GM18909 (cell line): ENCODE results near the gene AFF3.

Experiments
- ATAC-seq: cut with Tn5 transposase; IDR thresholded peaks from one replicate; pipeline ENCODE4 v1.9.1; 2021; ENCODE audit warnings: mild to moderate bottlenecking; ENCODE audit not compliant: unreplicated experiment, poor library complexity

The AFF3 gene

GRCh38 chr2:99865818-99866676 is 276.3 kb downstream of the AFF3 start:
- ATAC-seq: no peak

GRCh38 chr2:99864561-99865553 is 277.5 kb downstream of the AFF3 start:
- ATAC-seq: no peak

GRCh38 chr2:99863903-99864270 is 278.5 kb downstream of the AFF3 start:
- no peak for ATAC-seq

DNA sequence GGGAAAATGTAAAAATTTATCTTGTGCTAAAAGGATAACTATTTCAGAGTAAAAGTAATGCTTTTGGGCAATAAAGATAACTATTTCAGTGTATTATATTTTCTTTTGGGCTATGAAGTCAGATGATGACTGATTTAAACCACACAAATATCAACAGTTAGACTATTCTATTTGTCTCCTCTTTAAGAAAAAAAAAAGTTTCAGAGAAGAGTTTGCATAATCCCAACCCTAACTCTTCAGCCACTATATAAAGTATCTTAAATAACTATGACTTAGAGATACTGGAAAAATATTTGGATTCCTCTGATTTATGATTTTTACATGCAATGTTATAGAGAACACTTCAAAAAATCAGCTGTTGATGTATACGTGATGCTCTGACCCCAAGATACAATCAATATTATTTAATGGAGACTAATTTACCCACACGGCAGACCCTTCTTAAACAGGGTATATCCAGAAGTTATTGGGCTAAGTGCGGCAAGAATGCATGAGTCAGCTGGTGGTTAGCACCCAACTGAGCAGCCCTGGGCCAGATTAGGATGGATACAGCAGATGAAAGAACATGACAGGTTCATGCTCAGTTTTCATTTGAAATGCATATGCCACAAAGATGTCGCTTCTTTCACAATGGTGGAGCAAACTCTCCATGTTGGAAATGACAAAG is 279.0 kb downstream of the AFF3 start:
- ATAC-seq: no peak

- ATAC-seq: no peak
These were observed 279.8 kb downstream of the AFF3 start for GRCh38 chr2:99862566-99862965.

- ATAC-seq: no peak
These were observed 281.0 kb downstream of the AFF3 start for GRCh38 chr2:99861376-99861760.

DNA sequence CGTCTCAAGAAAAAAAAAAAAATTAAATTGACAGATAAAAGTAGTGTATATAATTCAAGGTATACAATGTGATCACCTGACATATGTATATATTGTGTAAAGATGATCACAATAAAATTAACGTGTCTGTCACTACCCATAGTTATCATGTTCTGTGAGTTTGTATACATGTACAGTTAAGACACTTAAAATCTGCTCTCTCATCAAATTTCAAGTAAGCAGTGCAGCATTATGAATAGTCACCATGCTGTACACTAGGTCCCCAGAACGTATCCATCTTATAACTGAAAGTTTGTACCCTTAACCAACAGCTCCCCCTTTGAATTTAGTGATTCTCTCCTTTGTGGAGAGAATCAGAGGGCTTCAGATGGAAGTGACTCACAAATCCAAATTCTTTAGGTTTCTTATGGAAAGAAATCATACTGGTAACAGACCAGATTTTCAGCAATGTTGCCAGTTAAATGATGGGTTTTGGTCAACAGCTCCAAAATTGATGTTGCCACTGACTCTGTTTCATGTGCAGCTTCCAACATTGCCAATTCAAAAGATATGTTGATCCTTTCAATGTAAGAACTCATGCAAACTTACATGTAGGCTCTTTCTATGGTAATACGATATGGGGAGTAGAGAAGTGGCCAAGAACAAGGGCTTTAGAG is 281.5 kb downstream of the AFF3 start:
- no peak for ATAC-seq

- ATAC-seq: no peak
These were observed 283.3 kb downstream of the AFF3 start for GRCh38 chr2:99858951-99859596.

DNA sequence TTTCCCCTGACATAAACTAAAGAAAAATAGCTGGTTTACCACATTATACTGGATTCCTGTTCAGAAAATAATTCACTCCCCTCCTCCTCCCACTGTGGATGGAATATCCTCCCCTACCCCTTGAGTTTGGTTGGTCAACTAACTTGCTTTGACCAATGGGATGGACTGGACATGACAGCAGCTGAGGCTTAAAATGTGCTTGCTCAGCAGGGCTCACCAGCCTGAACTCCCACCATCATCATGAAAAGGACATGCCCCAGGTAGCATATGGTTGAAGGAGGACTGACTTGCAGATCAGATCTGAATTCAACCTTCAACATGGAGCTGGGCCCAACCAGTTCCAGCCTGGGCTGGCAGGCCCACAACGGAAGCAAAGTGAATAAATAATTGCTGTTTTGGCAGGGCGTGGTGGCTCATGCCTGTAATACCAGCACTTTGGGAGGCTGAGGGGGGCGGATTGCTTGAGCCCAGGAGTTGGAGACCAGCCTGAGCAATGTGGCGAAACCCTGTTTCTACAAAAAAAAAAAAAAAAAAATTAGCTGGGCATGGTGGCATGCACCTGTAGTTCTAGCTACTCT is 284.4 kb downstream of the AFF3 start:
- ATAC-seq: no peak

GRCh38 chr2:99857372-99857771 is 285.0 kb downstream of the AFF3 start:
- ATAC-seq: no peak

DNA sequence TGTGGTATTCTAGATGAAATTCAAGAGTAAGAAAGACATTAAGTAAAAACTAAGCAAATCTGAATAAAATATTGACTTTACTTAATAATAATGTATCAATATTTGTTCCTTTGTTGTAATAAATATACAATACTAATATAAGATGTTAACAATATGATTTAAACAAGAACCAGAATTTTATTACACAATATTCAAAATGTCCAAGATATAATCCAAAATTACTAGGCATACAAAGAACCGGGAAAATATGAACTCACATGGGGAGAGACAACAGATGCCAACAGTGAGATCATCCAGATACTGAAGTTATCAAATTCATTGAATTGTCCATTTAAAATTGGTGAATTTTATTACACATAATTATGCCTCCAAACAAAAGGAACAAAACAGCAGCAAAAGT is 286.3 kb downstream of the AFF3 start:
- ATAC-seq: no peak

GRCh38 chr2:99854236-99854852 is 288.0 kb downstream of the AFF3 start:
- ATAC-seq: no peak

- ATAC-seq: no peak
These were observed 289.4 kb downstream of the AFF3 start for GRCh38 chr2:99852956-99853355.

GRCh38 chr2:99852376-99852934 is 289.9 kb downstream of the AFF3 start:
- ATAC-seq: no peak

GRCh38 chr2:99851811-99852210 is 290.6 kb downstream of the AFF3 start:
- no peak for ATAC-seq

DNA sequence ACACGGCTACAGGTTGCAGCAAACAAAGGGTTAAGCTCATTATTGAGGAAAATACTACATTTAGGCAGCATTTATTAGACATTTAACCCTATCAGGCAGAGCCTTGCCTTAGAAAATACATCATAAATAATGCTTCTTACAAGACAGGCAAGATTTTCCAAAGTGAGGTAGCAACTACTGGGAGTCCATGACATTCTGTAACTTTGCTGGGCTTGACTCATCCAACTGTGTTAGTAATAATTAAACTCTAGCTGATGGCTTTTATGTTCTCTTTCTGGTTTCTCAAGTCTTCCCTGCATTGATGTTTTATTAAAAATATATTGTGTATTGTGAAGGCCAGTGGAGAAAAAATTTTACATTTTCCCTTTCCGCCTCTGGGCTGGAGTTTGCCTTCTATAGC is 291.3 kb downstream of the AFF3 start:
- no peak for ATAC-seq

- ATAC-seq: no peak
These were observed 292.2 kb downstream of the AFF3 start for GRCh38 chr2:99850084-99850710.

GRCh38 chr2:99846462-99847107 is 295.8 kb downstream of the AFF3 start:
- no peak for ATAC-seq
